Mucosa of rectum (tissue), 2 donors: ENCODE measurements around the gene STK32B.

Experiments used
- H3K27ac ChIP-seq, 2 donors: one replicate each; pipeline ENCODE4 v1.7.0; 2013; ENCODE audit warnings: inconsistent platforms in 2 of 2, low read depth in 2 of 2, low read length in 2 of 2
- H3K27me3 ChIP-seq, 2 donors: one replicate each; pipeline ENCODE4 v1.7.0; 2013; ENCODE audit warnings: low read length in 2 of 2; ENCODE audit not compliant: control insufficient read depth in 2 of 2, insufficient read depth in 2 of 2
- H3K36me3 ChIP-seq, 2 donors: one replicate each; pipeline ENCODE4 v1.7.0; 2013; ENCODE audit warnings: low read length in 2 of 2; ENCODE audit not compliant: control insufficient read depth in 2 of 2, insufficient read depth in 2 of 2
- H3K4me1 ChIP-seq, 2 donors: one replicate each; pipeline ENCODE4 v1.7.0; 2013; ENCODE audit warnings: low read length in 2 of 2, mild to moderate bottlenecking in 1 of 2; ENCODE audit not compliant: control insufficient read depth in 2 of 2, insufficient read depth in 2 of 2
- H3K4me3 ChIP-seq, 2 donors: one replicate each; pipeline ENCODE4 v1.7.0; 2013; ENCODE audit warnings: low read length in 2 of 2
- H3K9ac ChIP-seq, 2 donors: one replicate each; pipeline ENCODE4 v1.7.0; 2013; ENCODE audit warnings: low read length in 2 of 2, low read depth in 1 of 2, mild to moderate bottlenecking in 1 of 2
- H3K9me3 ChIP-seq, 2 donors: one replicate each; pipeline ENCODE4 v1.7.0; 2013; ENCODE audit warnings: low read length in 2 of 2; ENCODE audit not compliant: control insufficient read depth in 2 of 2
- donor health status: healthy.
- donor health status: Normal muscosa, but diverticular disease.

The STK32B gene

DNA sequence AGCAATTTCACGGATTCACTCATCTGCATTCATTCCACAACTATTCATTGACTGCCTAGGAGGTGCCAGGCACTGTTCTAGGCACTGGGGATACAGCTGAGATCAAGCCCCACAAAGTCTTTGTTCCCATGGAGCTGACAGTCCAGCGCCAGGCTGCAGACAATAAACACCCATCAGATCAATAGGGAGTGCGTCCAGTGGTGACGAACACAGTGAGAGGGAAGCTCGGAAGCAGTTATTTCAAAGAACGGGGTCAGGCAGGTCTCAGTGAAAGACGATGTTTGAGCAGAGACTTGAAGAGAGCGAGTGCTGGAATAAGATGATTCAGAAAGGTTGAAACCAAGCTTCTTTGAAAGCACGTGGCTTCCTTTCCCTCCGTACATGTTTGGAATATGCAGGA, 489.9 kb downstream of the STK32B start:
- Histone ChIP-seq H3K36me3 (no peaks in the 10 kb centered on the region), H3K9ac (no peak overlapping the region), H3K4me1 (no peaks in the 10 kb centered on the region), H3K27ac (no peak overlapping the region), H3K9me3 (no peaks in the 10 kb centered on the region), H3K4me3 (no peak overlapping the region), H3K27me3 (no peaks in the 10 kb centered on the region)

DNA sequence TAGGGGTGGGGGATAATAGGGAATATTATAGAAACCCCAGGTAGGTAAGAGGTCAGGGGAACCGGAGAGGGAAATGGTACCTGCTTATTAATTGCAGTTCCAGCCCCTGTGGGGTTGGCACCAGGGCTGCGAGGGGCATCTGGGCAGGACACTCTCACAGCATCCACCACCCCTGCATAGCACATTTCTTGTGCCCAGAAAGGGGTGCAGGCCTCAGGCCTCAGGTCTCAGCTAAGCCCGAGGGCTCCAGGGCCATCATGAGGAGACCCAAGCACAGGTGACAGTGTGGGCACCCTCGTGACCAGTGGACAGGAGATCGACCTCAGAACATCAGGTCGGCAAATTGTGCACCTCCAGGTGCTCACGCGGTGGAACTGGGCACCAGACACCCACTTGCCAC, 492.4 kb downstream of the STK32B start:
- no peak overlapping the region for H3K4me3 ChIP-seq
- no peak overlapping the region for H3K9ac ChIP-seq
- H3K9me3 ChIP-seq = peaks cover 0 to 2% of the 10 kb centered on the region in 2 donors
- no peaks in the 10 kb centered on the region for H3K27me3 ChIP-seq
- H3K36me3 ChIP-seq = no peaks in the 10 kb centered on the region
- H3K27ac ChIP-seq = no peak overlapping the region
- no peaks in the 10 kb centered on the region for H3K4me1 ChIP-seq

DNA sequence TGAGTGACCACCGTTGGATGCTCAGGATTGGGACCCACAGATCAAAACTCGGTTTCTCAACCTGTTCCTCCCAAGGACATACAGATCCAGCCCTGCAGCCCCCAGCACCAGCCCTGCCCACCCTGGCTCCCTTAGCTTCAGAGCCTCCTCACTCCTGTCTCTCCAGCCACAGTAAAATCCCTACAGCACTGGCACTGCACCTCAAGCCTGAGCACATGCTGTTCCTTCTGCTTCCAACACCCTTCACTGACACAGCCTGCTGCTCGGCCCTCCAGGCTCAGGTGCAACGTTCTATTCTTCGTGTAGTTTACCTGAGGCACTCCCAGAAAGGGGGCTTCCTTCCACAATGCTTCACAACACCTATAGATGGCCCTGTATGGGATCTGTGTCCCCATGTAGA, 493.5 kb downstream of the STK32B start:
- H3K9ac ChIP-seq = no peak overlapping the region

DNA sequence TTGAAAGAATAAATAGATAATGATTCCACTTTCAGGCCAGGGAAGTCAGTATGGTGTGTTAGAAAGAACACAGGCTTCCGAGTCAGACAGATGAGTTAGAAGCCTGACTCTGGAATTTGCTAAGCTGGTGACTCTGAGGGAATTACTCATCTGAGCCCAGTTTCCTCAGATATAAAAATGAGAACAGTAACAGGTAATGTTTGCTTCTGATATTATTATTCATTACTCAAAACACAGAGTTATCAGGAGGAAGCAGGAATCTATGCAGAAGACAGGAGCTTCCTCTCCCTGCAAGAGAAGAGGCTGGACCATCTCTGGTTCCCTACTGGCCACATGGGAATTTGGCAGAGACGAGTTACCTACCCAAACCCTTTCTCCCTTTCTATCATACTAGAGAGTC, 494.0 kb downstream of the STK32B start:
- Histone ChIP-seq H3K27me3 (no peaks in the 10 kb centered on the region), H3K4me3 (no peak overlapping the region), H3K36me3 (no peaks in the 10 kb centered on the region), H3K4me1 (no peaks in the 10 kb centered on the region), H3K9ac (no peak overlapping the region), H3K27ac (no peak overlapping the region), H3K9me3 (peaks cover 0 to 2% of the 10 kb centered on the region in 2 donors)

More for the DNA sequence above, 493.5 kb downstream of the STK32B start:
- Histone ChIP-seq H3K27me3 (no peaks in the 10 kb centered on the region), H3K9me3 (peaks cover 0 to 2% of the 10 kb centered on the region in 2 donors), H3K36me3 (no peaks in the 10 kb centered on the region), H3K27ac (no peak overlapping the region), H3K4me3 (no peak overlapping the region), H3K4me1 (no peaks in the 10 kb centered on the region)

DNA sequence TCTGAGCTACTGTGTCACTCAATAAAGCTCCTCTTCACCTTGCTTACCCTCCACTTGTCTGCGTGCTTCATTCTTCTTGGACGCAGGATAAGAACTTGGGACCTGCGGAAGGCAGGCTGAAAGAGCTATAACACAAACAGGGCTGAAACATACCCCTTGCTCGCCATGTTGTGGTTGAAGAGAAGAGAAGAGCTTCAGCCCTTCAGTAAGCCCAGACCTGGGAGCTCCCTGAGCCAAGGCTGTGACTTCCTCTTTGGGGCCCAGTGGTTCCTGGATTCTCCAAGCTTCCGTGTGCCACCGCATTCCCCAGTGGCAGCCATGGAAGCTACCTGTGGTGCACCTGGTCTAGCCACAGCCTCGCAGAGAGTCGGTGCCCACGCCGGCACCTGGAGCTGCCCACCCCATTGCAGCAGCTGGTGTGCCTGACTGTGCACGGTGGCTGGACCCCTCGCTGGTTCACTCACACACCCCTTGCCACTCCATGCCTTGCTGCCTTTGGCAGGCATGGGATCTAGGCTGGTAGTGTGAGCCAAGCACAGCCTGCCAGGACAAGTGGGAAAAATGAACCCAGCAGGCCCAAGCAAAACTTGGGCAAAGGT, 496.5 kb downstream of the STK32B start:
- H3K4me3 ChIP-seq = no peak overlapping the region
- H3K9me3 ChIP-seq = peaks cover 0 to 2% of the 10 kb centered on the region in 2 donors
- H3K27me3 ChIP-seq = no peaks in the 10 kb centered on the region
- H3K9ac ChIP-seq = no peak overlapping the region
- no peak overlapping the region for H3K27ac ChIP-seq
- no peaks in the 10 kb centered on the region for H3K36me3 ChIP-seq
- no peaks in the 10 kb centered on the region for H3K4me1 ChIP-seq
